GM12873 (cell line): Measurements from ENCODE around the gene PDZD7.

Experiments used
- TF ChIP-seq, protein P1 (sequence below): IDR thresholded peaks from 2 replicates; pipeline ENCODE4 v1.5.1; 2012; ENCODE audit warnings: low read depth, mild to moderate bottlenecking, moderate library complexity, low read length, control low read depth; ENCODE audit not compliant: insufficient read depth; ENCODE audit errors: missing control alignments

The PDZD7 gene

GRCh38 chr10:101002456-101002855 is 28.5 kb downstream of the PDZD7 start:
- TF ChIP-seq, protein P1, sequence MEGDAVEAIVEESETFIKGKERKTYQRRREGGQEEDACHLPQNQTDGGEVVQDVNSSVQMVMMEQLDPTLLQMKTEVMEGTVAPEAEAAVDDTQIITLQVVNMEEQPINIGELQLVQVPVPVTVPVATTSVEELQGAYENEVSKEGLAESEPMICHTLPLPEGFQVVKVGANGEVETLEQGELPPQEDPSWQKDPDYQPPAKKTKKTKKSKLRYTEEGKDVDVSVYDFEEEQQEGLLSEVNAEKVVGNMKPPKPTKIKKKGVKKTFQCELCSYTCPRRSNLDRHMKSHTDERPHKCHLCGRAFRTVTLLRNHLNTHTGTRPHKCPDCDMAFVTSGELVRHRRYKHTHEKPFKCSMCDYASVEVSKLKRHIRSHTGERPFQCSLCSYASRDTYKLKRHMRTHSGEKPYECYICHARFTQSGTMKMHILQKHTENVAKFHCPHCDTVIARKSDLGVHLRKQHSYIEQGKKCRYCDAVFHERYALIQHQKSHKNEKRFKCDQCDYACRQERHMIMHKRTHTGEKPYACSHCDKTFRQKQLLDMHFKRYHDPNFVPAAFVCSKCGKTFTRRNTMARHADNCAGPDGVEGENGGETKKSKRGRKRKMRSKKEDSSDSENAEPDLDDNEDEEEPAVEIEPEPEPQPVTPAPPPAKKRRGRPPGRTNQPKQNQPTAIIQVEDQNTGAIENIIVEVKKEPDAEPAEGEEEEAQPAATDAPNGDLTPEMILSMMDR, result no peak

DNA sequence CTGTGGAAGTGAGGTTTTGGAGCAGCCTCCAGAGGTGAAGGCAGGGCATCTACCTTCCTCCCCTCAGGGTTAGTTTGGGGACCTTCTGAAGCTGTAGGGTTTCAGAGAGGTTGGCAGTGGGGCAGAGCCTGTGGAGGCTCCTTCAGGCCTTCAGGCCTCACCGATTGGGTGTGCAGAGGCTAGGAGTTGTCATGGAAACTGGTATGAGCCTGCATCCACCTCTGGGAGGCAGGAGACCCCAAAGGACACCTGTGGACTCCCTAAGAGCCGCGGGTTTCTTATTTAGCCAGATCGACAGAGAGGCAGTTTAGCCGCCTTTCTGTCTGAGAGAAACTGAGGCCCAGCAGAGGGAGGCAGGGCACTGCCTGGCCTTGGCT is 29.3 kb downstream of the PDZD7 start:
- TF ChIP-seq, protein P1, result no peak

DNA sequence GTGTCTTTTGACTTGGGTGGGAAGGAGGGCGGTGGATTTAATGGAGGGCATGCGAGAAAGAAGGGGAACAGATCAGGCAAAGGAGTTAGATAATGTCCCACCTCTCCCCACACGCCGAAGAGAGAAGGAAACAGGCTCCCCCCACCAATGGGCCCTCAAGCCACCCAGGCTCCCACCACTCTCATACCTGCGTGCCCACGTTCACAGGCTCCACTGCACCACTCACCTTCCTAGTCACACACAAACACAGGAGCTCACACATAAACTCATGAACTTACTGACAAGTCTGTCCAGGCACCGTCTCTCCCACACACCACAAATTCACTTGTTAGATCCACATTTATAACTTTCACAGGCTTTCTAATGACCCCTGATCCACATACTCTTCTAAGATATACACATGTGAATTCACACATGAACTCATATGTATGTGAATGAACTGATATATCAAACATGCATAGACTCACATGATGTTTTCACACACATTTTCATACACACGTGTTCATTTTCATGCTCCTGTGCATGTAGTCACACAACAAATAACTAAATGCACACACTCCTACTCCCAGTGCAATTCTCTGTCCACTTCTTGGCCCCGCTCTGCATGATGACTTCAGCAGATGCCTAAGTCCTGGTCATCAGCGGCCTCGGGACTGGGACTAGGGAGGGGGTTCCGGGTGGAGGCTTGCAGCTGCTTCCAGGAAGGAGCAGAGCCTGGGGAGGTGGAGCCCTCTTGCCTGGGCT is 29.8 kb downstream of the PDZD7 start:
- TF ChIP-seq, protein P1, result no peak

DNA sequence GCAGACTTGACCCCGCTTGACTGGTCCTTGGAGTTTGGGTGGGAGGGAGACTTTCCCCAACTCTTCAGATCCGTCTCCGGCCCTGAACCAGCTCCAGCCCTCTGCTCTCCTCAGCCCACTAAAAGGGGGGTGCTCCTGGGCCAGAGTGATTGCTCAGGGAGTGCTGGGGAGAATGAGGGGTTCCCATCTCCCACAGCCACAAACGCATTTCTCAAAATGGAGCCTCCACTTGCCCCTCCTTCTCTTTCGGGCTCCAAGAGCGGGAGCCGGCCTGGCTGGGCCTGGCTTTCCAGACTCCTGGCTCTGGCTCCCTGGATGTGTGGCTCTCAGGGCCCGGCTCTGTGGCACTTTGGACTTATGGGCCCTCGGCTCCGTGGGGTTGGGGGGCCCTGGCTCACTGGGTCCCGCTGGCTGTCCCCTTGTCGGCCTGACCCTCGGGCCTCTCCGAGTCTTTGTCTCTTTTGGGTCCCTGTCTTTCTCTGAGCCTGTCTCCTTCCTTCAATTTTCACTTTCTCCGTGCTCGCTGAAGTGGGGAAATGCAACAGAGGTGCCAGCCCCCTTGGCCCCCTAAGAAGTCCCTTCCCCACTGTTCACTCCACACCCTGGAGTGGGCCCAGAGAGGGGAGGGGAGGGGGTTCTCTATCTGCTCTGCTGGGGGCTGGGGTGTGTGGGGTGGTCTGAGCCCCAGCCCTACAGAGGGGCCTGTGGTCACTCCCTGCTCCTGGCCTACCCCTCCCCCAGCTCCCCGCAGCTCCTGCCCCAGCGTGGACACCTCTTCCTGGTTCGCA is 30.6 kb downstream of the PDZD7 start:
- TF ChIP-seq, protein P1, result no peak

- TF ChIP-seq, protein P1, result no peak
These were observed 31.2 kb downstream of the PDZD7 start, which contains the start of gene LZTS2 for GRCh38 chr10:100999742-101000126. Gene LZTS2 (plus strand): TSS chr10:100999808. CDS start chr10:101002539, 2,731 bp downstream.

DNA sequence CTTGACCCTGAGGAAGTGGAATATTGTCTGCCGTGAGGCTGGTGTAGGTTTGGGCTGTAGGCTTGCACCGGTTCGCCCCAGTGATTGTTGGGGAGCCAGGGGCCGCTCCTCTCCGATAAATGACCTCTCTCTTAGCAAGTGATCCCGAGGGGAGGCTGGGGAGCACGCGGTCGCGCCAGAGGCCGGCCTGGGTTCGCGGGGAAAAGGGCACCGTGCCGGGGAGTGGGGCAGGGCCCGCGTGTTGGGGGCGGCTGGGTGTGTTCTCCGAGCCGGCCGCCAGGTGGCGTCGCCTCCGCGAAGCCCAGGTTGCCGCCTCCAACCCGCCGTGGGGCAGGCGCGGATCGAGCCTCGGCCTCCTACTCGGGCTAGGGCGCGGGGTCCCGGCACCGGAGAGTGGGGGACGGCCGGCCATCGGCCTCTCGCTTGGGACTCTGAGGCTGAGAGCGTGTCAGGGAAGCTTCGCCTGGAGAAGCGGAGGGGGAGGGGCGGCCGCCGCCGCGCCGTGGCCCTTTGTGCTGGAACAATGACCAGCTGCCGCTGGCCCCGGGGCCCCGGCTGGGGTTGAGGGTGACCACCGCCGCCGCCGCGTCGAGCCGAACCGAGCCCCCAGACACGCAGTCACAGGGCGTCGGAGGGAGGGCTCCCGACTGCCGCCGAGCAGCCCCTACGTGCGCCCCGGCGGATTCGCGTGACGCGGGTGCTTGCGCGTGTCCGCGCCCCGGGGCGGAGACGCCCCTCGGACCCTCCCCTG is 31.8 kb downstream of the PDZD7 start:
- TF ChIP-seq, protein P1, result peak; percentile 86
